Skin of body (tissue), 2 donors: ENCODE results near the gene BUB3. TPM values are rescaled to one million over a fixed set of nuclear protein-coding genes. Genes with fewer than 3 reads are reported as not detected.

Source experiments
- DNase-seq: peaks from one replicate; lab custom pipeline; 2025; lab: John Stamatoyannopoulos, UW
- total RNA-seq: library from RNA; depleted of rRNA; stranded (reverse); fragments of >200 nt; gene quantifications from one replicate; pipeline ENCODE4 v1.2.3, GENCODE V29; 2014

Gene BUB3
- total RNA-seq, 1 donor from 2014 or later: 117 TPM

DNA sequence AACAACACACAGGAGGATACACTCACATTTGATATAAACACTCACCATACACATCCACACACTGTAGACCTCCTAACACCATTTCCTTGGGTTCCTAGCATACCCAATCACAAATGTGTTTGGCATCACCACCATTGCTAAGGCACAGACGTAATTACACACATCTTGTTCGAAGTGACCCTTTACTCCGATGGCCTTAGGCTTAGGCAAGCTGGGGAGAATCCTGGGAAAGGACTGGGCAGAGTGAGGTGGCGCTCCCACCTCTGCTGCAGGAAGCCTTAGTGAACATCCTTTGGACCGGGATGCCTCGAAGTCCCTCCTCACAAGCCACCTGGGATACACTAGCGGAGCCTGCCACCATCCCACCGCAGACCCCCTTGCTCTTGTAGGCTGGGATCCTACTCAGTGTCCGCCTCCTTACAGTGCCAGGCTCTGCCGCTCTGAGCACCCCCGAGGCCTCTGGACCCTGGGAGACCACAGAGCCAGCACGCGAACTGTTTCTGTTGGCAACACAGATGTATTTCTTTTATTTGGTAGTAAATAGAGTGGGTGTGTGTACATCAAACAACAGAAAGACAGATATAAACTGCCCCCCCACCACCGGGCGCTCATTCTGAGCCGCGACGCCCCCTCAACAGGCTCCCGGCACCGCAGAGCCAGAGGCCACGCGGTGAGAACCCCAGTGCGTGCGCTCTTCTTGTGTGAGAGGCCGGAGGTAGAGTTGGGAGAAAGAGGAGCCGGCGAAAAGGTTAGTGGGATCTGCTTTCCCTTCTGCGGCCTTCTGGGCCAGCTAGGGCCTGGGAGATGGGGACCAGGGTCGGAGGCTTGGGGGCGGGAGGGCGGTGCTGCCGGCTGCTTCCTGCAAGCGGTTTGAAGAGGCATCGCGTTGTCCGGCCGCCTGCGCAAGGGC is 12.2 kb upstream of the BUB3 start:
- DNase-seq: no peak

- no peak for DNase-seq
Measured at GRCh38 chr10:123142701-123143161, 11.5 kb upstream of the BUB3 start.

GRCh38 chr10:123143162-123143824 is 10.9 kb upstream of the BUB3 start:
- DNase-seq: no peak

DNA sequence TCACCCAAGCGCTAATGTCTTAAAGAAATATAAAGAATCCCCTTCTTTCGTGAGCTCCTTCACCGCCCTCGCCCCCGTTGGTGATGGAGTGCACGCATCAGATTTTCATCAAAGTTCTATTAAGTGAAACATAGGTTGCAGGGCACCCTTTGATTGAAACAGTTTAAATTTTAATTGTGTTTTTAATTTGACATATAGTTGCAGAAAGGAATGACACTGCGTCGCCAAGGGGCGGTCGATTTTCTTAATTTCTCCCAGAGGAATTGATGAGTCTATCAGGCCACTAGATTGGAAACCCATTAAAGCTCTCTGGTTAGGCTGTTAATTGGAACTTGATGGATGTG is 10.4 kb upstream of the BUB3 start:
- DNase-seq: no peak

- no peak for DNase-seq
Measured at GRCh38 chr10:123144697-123145541, 9.3 kb upstream of the BUB3 start.

- DNase-seq: no peak
Measured at GRCh38 chr10:123145542-123146012, 8.6 kb upstream of the BUB3 start.

GRCh38 chr10:123146013-123146893 is 7.9 kb upstream of the BUB3 start:
- DNase-seq: no peak

DNA sequence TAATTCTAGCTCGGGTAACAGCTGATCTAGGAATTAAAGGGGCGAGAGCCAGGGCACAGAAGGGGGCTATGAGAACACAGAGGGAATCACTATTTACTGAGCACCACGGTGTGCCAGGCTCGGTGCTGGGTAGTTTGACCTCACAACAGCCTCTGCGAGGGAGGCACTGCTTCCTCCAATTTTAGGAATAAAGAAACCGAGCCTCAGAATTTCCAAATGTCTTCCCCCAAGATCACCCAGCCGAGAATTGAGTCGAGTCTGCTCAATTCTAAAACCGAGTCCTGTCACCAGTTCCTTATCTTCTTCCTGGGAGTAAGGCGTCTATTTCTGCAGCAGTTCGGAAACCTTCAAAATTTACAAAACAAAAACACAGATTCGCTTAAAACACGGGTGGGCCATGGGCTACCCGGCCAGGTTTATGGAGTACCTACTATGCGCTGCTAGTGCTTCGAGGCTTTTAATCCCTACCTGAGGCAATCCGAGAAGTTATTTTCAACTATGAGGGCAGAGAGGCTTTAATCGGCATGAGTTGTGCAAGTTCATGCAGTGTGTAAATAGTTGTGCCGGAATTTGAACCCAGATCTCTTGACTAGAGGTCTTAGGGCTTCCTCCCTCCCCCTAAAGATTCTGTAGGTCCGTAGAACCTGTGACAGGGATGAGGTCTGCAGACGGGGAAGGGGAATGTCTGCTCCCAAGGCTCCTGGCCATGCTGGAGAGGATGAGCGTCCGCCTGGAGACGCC is 7.1 kb upstream of the BUB3 start:
- DNase-seq: no peak

GRCh38 chr10:123147635-123148413 is 6.4 kb upstream of the BUB3 start, which contains the start of gene HMX2:
HMX2 (plus strand) TSS chr10:123148136; CDS start chr10:123148379, 243 bp downstream.
- DNase-seq: no peak

DNA sequence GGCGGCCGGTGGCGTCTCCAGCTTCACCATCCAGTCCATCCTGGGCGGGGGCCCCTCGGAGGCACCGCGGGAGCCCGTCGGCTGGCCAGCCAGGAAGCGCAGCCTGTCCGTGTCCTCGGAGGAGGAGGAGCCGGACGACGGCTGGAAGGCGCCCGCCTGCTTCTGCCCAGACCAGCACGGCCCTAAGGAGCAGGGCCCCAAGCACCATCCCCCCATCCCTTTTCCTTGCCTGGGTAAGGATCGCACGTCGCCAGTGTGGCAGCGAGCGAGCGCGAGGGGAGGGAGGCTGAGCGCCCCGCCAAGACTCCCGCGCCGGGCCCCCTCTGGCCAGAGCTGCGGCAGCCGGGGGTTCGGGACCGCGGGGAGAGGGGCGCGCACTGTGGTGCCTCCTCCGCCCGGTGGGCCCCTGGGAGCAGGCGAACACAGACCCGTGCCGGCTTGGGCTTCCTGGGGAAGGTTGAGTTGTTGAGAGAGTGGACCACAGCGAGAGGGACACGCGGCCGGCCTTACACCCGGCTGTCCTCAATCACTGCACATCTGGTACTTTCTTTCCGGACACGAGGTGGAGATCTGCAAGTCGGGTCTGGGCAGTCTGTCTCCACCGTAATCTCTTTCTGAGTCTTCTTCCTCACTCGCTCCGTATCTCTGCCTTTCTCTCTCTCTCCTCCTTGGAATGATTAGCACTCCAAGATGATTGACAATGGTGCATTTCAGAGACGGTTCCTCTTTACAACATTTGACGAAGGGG is 5.6 kb upstream of the BUB3 start:
- DNase-seq: no peak

- DNase-seq: no peak
Measured at GRCh38 chr10:123149162-123149567, 5.0 kb upstream of the BUB3 start.

DNA sequence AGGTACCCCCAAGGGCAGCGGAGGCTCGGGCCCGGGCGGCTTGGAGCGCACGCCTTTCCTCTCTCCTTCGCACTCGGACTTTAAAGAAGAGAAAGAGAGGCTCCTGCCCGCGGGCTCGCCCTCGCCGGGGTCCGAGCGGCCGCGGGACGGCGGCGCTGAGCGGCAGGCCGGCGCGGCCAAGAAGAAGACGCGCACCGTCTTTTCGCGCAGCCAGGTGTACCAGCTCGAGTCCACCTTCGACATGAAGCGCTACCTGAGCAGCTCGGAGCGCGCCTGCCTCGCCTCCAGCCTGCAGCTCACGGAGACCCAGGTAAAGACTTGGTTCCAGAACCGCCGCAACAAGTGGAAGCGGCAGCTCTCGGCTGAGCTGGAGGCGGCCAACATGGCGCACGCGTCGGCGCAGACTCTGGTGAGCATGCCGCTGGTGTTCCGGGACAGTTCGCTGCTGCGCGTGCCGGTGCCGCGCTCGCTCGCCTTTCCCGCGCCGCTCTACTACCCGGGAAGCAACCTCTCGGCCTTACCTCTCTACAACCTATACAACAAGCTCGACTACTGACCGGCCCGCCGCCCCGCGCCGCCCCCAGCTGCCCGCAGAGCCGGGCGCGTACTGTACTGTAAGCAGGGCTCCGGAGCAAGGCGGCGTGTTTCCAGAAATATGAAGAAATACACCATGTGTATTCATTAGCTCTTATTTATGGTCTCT is 4.5 kb upstream of the BUB3 start:
- no peak for DNase-seq

GRCh38 chr10:123150271-123150985 is 3.8 kb upstream of the BUB3 start:
- DNase-seq: no peak

DNA sequence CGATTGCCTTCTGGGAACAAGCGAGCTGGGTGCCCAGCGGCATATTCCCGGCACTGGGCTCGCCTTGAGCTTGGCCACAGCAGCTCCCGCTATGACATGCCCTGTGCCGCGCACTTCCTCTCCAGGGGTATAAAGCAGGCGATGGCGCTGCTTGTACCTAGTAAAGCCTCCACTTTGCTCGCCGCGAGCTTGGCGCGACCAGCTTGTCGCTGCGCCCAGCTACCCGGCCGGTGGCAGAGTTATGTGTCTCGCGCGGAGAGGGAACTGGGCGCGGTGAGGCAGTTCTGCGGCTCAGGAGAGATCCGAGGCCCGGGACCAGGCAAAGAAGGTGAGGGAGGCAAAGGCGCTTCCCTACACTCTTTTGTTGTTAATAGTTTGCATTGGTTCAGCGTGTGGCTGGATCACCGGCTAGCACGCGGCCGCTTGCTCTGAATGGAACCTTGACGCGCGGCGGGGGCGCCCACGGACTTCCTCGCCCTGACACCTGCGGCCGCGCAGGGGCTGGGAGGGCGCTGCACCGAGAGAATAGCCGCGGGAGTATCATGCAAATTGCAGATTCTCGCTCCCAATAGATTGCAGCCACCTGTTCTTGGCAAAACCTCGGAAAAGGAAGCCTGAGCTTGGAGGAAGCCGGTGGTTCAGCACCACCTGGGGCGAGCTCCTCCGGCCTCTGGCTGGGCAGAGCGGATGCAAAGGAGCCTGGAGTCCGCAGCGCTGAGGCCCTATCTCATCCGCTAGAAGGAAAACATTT is 3.0 kb upstream of the BUB3 start:
- DNase-seq: no peak

- DNase-seq: no peak
Measured at GRCh38 chr10:123151737-123152135, 2.5 kb upstream of the BUB3 start.

GRCh38 chr10:123153486-123154091 is 613 bp upstream of the BUB3 start:
- DNase-seq: no peak
